Inferior parietal cortex (tissue), 1 donor: ENCODE results near the gene TTC3.

ENCODE experiments used
- DNase-seq: peaks from one replicate; pipeline ENCODE4 v3.0.0-alpha.2; 2016; ENCODE audit errors: extremely low spot score

TTC3 gene

GRCh38 chr21:37224861-37225839 is 152.1 kb downstream of the TTC3 start:
- no peak for DNase-seq

DNA sequence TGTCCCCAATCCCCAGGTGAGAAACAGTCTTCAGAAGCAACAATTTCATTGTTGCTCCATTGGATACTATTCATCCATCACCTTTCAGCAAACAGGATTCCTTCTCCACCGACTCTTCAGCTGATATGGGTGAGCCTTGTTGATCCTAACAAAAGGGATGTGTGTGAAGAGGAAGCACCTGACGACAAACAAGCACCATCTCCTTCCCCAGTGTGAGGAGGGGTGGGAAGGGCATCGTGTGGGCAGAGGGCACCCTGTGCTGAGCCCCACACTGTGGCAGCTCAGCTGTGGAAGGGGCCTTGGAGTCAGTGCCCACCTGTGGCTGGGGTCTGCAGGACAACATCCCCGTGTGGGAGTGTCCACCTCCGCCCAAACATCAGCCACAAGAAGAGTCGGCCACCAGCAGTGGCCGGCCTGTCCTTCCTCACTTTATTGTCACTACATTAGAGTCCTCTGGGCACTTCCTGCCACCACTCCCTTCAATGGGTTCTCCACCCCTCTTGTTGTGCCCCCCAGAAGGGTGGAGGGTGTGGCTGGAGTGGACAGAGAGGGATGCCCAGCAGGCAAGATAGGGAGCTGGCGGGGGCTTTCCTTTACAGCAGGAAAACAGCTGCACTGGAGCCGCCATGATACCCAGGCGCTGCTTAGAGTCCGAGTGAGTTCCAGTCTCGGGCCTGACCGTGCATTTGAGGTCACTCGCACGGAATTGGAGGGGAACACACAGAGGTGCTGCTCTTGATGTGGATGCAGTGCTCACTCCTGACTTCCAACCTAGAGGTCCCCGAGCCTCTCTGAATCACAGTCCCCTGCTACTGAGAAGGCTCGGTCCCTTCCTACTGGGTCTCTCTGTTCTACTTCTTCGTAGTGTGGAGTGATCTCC is 153.2 kb downstream of the TTC3 start:
- DNase-seq: no peak

- no peak for DNase-seq
Measured at GRCh38 chr21:37227071-37228002, 154.3 kb downstream of the TTC3 start.

- DNase-seq: no peak
Measured at GRCh38 chr21:37228003-37228400, 154.9 kb downstream of the TTC3 start.

DNA sequence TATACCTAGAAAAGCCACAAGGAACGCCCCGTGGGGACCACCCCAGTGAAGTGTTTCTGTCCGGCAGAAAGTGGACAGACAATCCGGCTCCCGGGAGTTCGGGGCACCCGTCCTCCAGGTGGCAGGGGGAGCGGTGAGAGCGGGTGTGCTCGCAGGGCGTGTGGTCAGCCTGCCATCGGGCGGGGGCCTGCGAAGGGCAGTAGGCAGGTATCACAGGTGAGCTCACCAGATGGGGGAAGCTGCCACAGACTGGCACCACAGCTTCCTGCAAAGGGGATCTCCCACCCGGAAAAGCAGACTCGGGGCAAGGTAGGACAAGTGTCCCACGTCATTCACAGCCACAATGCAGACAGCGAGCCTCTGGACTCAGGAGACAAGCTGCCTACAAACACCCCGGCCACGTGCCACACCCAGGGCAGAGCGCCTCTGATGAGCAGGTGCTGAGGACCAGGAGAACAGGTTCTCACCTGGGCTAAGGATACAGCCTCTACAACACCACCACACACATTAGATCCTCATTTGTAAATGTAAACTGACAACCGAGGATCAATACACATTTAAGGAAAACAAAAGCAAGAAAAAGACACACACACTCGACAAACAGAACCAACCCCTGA is 157.7 kb downstream of the TTC3 start:
- no peak for DNase-seq

DNA sequence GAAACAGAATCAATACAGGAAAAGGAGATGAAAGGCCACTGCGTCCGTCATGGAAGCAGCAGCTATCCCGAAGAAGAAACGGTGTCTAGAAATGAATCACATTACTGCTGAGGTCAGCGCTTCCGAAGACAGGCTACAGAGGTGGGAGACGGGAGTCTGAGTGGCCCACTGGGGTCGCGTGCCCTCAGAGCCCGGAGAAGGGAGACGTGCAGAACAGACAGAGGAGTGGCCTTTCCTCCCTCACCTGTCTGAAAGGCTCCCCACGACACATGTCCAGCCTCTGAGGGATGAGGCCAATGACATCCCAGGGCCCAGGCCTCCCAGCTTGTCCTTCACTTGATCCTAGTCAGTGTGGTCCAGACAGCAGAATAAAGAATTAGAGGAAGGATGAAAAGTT is 158.2 kb downstream of the TTC3 start:
- no peak for DNase-seq

DNA sequence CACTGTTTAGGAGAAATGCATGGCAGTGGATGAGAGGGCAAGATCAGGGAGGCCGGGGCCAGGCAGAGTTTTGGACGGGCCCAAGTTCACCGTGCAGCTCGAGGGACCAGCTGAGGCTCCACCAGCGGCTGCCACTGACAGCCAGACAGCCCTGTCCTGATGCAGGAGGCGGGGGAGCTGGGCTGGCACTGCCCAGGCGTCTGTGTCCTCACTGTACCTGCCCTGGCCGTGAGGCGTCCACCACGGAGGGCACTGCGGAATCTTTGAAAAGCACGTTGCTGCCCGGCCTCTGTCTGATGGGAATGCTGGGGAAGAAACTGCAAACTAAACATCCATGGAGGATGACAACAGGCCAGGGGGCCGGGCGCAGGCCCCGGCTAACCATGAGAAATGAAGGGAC is 158.6 kb downstream of the TTC3 start:
- no peak for DNase-seq

- no peak for DNase-seq
Measured at GRCh38 chr21:37232274-37233018, 159.4 kb downstream of the TTC3 start.

DNA sequence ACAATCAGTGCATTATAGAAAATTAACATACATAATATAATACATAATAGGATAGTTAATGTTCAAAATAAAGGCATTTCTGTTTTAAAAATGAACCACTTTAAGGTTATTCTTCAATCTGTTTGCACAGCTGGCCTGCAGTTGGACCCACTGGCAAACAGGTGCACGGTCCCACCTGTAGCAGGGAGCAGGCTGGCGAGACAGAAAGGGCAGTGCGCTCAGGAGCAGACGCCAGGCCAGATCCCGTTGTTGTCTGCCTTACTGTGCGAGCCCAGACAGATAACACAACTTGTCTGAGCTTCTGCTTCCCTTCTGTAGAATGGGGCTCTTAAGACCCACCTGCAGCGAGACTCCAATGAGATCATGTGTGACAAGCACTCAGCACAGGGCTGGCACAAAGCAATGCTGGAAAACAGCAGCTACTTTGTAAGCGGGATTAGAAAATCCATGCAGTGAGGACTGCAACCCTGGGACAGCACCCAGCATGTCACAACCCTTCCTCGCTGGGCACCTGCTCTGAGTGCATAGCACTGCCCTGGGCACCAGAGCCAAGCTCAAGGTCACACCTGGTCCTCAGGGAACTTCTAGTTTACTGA is 160.6 kb downstream of the TTC3 start:
- DNase-seq: no peak

GRCh38 chr21:37237346-37237745 is 164.3 kb downstream of the TTC3 start:
- no peak for DNase-seq

DNA sequence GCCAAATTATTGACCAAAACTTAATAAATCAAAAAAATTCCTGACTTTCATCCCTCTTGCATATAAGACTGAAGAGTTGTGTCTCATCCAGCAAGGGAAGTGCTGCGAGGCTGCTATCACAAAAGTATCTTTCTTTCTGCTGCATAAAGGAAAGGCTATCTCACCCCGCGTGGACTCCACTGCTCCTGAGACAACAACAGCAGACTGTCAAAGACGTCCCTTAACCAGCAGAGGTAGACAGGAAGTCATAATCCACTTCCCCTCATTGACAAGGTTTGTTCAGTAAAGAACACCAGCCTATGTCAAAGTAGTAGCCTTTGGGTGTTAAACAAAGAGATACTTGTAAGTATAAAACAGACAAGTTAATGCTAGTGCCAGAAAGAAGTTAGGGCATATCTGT is 164.7 kb downstream of the TTC3 start:
- no peak for DNase-seq

- no peak for DNase-seq
Measured at GRCh38 chr21:37240978-37241377, 167.9 kb downstream of the TTC3 start.

DNA sequence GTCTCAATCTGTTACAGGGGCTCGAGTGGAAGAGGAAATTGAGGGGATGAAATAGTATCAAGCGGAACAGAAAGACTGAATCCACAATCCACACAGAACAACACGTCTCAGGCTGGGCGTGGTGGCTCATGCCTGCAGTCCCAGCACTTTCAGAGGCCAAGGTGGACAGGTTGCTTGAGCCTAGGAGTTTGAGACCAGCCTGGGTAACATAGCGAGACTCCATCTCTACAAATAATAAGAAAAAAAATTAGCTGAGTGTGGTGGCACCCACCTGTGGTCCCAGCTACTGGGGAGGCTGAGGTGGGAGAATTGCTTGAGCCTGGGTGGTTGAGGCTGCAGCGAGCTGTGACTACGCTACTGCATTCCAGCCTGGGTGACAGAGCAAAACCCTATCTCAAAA is 168.4 kb downstream of the TTC3 start:
- no peak for DNase-seq

- no peak for DNase-seq
Measured at GRCh38 chr21:37243961-37244360, 170.9 kb downstream of the TTC3 start.

- DNase-seq: no peak
Measured at GRCh38 chr21:37244501-37245095, 171.5 kb downstream of the TTC3 start.

DNA sequence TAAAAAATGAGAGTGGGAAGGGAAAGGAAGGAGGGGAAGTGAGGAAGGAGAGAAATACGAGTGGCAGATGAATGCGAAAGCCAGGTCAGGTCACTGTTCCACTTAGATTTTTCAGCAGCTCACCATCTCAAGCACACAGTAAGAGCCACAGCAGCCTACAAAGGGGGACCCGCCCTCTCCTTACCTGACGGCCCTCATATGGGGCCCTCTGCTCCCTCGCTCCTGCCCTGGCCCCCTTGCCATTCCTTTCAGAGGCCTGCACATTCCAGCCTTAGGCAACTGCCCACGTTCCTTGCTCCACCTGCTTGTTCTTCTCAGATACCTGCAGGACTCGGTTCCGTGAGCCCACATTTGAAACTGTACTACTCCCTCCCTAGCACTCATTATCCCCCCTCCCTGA is 172.1 kb downstream of the TTC3 start:
- DNase-seq: no peak

DNA sequence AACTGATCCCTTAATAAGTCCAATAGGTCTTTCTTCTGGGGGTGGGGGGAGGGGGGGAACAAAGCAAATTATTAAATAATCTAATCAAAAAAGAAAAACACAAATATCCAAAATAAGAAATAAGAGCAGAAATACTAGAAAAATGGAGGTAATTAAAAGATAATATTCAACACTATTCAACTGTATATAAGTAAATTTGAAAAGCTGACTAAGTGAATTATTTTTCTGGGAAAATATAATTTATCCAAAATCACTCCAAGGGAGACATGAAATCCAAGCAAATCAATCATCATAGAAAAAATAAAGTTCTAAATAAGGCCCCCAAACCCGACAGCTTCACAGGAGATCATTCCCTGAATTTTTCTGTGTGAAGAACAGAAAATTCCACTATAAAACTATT is 175.2 kb downstream of the TTC3 start:
- DNase-seq: no peak

DNA sequence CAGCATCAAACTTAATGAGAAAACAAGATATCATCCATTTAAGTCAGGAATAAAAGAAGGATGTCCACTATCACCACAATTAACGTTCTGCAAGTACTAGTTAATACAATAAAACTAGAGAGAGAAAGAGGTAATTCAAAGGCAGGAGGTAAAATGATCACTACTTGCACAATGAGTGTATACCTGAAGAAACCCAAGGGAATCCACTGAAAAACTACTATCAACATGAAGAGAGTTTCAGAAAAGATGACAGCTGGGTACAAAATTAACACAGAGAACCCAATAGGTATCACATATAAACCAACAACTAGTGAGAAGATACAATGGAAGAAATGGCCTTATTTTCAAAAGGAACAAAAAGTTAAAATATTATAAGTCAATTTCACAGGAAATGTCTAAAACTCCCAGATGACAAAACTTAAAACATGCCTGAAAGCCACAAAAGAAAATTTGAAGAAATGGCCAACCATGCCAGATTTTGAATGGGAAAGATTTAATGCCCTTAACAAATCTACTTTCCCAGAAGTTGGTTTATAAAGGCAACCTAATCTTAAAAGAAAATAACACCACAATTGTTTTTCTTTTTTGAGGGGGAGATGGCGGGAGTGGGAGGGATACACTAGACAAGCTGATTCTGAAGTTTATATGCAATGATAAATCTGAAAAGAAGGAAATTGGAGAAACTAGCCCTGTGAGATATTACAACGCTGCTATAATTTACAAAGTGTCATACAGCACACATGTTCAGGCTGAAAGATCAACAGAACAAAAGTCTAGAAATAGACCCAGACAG is 176.3 kb downstream of the TTC3 start:
- no peak for DNase-seq

DNA sequence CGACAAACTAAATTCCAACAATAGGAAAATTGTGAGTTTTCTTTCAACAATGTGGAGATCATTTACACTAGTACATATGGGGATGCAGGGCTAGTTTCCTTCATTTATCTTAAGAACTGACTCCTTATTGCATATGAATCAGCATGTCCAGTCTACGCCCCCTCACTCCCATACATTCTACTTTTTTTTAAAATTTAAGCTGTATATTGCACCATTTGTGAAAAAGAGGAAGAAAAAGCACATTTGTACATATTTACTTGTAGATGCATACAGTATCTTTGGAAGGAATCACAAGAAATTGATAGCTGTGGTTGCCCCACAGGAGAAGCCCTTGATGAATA is 178.2 kb downstream of the TTC3 start:
- no peak for DNase-seq
